Immature natural killer cell (primary cell): Measurements from ENCODE around the gene COL23A1. TPM values are rescaled to one million over a fixed set of nuclear protein-coding genes. Genes with fewer than 3 reads are reported as not detected.

Source experiments
- DNase-seq, 3 donors: peaks; one replicate each; pipeline ENCODE4 v3.0.0; 2022; ENCODE audit warnings: mixed read lengths in 1 of 3
- H3K27ac Mint-ChIP-seq, 6 donors: one replicate each; pipeline ENCODE4 v1.8.0; 2020; ENCODE audit warnings: mixed read lengths in 6 of 6, mild to moderate bottlenecking in 5 of 6, inconsistent platforms in 4 of 6, moderate library complexity in 3 of 6
- H3K27me3 Mint-ChIP-seq, 3 donors: one replicate each; pipeline ENCODE4 v1.8.0; 2020 to 2021; ENCODE audit warnings: low read depth in 3 of 3, mild to moderate bottlenecking in 3 of 3, mixed read lengths in 3 of 3, moderate library complexity in 3 of 3, inconsistent platforms in 1 of 3
- H3K36me3 Mint-ChIP-seq, 3 donors: one replicate each; pipeline ENCODE4 v1.8.0; 2020; ENCODE audit warnings: mixed read lengths in 3 of 3, inconsistent platforms in 2 of 3, mild to moderate bottlenecking in 2 of 3
- H3K4me1 Mint-ChIP-seq, 2 donors: one replicate each; pipeline ENCODE4 v1.8.0; 2020; ENCODE audit warnings: inconsistent platforms in 2 of 2, mild to moderate bottlenecking in 2 of 2, mixed read lengths in 2 of 2, moderate library complexity in 1 of 2
- H3K4me3 Mint-ChIP-seq, 5 donors: one replicate each; pipeline ENCODE4 v1.8.0; 2020; ENCODE audit warnings: mild to moderate bottlenecking in 5 of 5, mixed read lengths in 5 of 5, inconsistent platforms in 3 of 5, moderate library complexity in 3 of 5
- H3K9me3 Mint-ChIP-seq, 6 donors: one replicate each; pipeline ENCODE4 v1.8.0; 2020; ENCODE audit warnings: mild to moderate bottlenecking in 6 of 6, mixed read lengths in 6 of 6, inconsistent platforms in 4 of 6, moderate library complexity in 3 of 6
- polyA plus RNA-seq, 3 donors: library from polyadenylated mRNA; unstranded; fragments of 300-500 nt; fragmentation: Illumina TruSeq; gene quantifications; one replicate each; pipeline ENCODE4 v1.2.3, GENCODE V29; 2021

COL23A1 gene
- polyA plus RNA-seq, 3 donors from 2014 or later, result 0.40 to 0.78 TPM; not detected in 1

DNA sequence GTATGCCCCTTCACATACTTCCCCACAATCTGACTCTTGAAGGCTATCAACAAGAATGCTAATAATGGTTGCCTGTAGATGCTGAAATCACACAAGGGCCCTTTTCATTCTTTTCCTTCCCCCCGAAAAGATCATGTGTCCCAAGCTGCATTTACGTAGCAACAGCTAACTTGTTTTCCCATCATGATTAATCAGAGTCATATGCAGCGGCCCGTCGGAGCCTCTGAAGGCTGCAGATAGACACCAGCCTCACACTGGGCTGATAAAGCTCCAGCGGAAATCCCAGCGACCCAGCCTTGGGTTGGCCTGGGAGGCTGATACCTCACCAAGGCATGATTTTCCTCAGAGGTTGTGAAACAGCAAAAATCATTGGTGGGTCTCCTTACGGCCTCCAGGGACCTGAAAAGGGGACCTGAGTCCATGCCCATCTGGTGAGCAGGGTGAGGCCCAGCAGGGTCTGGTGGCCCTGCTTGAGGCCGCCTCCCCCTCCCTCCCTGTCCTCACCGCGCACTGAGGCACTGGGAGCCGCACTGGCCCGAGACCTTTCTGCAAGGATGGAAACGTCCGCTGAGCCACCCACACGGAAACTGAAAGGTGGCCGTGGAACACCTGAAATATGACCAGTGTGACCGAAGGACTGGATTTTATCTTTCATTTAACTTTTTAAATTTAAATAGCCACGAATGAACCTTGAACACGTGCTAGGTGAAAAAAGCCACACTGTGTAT lies 243.4 kb downstream of the COL23A1 start:
- Mint-ChIP-seq H3K27me3 (peaks cover 0 to 10% (median 3%) of the 10 kb centered on the region in 3 donors), H3K9me3 (no peaks in the 10 kb centered on the region), H3K4me1 (no peaks in the 10 kb centered on the region), H3K36me3 (no peaks in the 10 kb centered on the region), H3K27ac (no peak overlapping the region), H3K4me3 (no peak overlapping the region)
- no peak for DNase-seq

DNA sequence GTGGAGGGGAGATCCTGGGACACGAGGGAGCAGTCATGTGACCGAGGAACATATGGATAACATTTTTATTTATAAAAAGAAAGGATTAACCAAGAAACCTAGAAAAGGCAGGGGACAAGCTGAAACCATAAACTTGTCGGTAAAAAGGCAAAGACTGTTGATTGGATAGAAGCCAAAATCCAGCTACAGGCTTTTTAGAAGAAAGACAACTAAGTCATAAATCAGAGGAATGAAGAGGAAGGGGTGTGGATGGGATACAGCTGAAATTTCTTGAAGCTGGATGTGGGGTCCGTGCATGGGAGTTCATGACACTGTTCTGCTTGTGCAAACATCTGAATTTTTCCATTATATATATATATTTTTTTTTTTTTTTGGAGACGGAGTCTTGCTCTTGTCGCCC lies 246.9 kb downstream of the COL23A1 start:
- Mint-ChIP-seq H3K36me3 (no peaks in the 10 kb centered on the region), H3K27ac (no peak overlapping the region), H3K4me1 (no peaks in the 10 kb centered on the region), H3K9me3 (no peaks in the 10 kb centered on the region), H3K4me3 (no peak overlapping the region), H3K27me3 (peaks cover 0 to 5% (median 4%) of the 10 kb centered on the region in 3 donors)
- DNase-seq, result no peak

- H3K27me3 Mint-ChIP-seq, result peaks cover 0 to 5% (median 4%) of the 10 kb centered on the region in 3 donors
- no peaks in the 10 kb centered on the region for H3K9me3 Mint-ChIP-seq
- H3K27ac Mint-ChIP-seq, result no peak overlapping the region
- H3K4me1 Mint-ChIP-seq, result no peaks in the 10 kb centered on the region
- no peak overlapping the region for H3K4me3 Mint-ChIP-seq
- DNase-seq, result no peak
- H3K36me3 Mint-ChIP-seq, result no peaks in the 10 kb centered on the region
These were observed 248.4 kb downstream of the COL23A1 start for GRCh38 chr5:178341851-178342140.

- Mint-ChIP-seq H3K4me1 (no peaks in the 10 kb centered on the region), H3K36me3 (no peaks in the 10 kb centered on the region), H3K27ac (no peak overlapping the region), H3K27me3 (peaks cover 0 to 4% (median 2%) of the 10 kb centered on the region in 3 donors), H3K9me3 (no peaks in the 10 kb centered on the region), H3K4me3 (no peak overlapping the region)
- DNase-seq, result no peak
These were observed 248.9 kb downstream of the COL23A1 start for GRCh38 chr5:178341091-178341850.

DNA sequence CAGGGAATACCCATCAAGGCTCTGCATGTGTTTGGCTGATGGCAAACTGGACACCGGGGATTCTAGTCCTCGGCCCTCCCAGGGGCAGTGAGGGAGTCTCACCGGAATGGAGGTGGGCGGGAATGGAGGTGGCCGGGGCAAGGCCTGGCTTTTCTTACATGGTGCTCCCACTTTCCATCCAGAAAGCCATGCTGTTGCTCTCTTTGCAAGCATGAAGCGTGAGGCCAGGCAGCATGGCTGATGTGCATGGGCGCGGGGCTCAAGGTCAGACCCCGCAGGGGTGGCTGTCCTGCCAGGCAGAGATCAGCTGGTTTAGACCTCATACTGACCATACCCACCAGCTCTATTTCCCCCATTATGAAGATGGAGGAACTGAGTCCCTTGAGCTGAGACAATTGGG lies 249.6 kb downstream of the COL23A1 start:
- H3K36me3 Mint-ChIP-seq, result no peaks in the 10 kb centered on the region
- H3K9me3 Mint-ChIP-seq, result no peaks in the 10 kb centered on the region
- peaks cover 0 to 4% (median 2%) of the 10 kb centered on the region in 3 donors for H3K27me3 Mint-ChIP-seq
- no peak overlapping the region for H3K4me3 Mint-ChIP-seq
- DNase-seq, result no peak
- H3K4me1 Mint-ChIP-seq, result no peaks in the 10 kb centered on the region
- H3K27ac Mint-ChIP-seq, result no peak overlapping the region

- peaks cover 0 to 4% (median 2%) of the 10 kb centered on the region in 3 donors for H3K27me3 Mint-ChIP-seq
- DNase-seq, result no peak
- H3K4me1 Mint-ChIP-seq, result no peaks in the 10 kb centered on the region
- no peak overlapping the region for H3K27ac Mint-ChIP-seq
- H3K4me3 Mint-ChIP-seq, result no peak overlapping the region
- no peaks in the 10 kb centered on the region for H3K36me3 Mint-ChIP-seq
- no peaks in the 10 kb centered on the region for H3K9me3 Mint-ChIP-seq
These were observed 250.0 kb downstream of the COL23A1 start for GRCh38 chr5:178340187-178340586.

GRCh38 chr5:178339272-178339671 lies 250.9 kb downstream of the COL23A1 start:
- DNase-seq, result no peak
- Mint-ChIP-seq H3K4me1 (no peaks in the 10 kb centered on the region), H3K36me3 (no peaks in the 10 kb centered on the region), H3K27me3 (peaks cover 0 to 8% (median 2%) of the 10 kb centered on the region in 3 donors), H3K9me3 (no peaks in the 10 kb centered on the region), H3K4me3 (no peak overlapping the region), H3K27ac (no peak overlapping the region)

DNA sequence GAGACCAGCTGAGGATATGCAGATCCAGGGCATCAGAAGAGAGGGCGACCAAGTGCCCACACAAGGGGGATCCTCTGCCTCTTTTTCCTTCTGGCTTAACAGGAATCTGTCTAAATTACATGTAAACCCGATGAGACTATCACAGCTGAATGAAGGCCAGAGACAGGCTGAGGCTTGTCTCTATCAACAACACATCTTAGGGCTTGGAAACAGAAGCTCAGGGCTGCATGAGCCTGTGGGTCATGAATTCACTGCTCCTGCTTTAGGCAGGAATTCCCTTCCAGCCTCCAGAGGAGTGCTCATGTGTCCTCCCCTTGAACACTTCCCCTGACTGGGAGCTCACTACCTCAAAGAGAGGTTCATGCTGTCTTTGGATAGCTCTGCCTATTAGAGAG lies 251.4 kb downstream of the COL23A1 start:
- no peaks in the 10 kb centered on the region for H3K36me3 Mint-ChIP-seq
- no peaks in the 10 kb centered on the region for H3K4me1 Mint-ChIP-seq
- H3K27ac Mint-ChIP-seq, result no peak overlapping the region
- DNase-seq, result no peak
- no peaks in the 10 kb centered on the region for H3K9me3 Mint-ChIP-seq
- peaks cover 0 to 8% (median 2%) of the 10 kb centered on the region in 3 donors for H3K27me3 Mint-ChIP-seq
- H3K4me3 Mint-ChIP-seq, result no peak overlapping the region

DNA sequence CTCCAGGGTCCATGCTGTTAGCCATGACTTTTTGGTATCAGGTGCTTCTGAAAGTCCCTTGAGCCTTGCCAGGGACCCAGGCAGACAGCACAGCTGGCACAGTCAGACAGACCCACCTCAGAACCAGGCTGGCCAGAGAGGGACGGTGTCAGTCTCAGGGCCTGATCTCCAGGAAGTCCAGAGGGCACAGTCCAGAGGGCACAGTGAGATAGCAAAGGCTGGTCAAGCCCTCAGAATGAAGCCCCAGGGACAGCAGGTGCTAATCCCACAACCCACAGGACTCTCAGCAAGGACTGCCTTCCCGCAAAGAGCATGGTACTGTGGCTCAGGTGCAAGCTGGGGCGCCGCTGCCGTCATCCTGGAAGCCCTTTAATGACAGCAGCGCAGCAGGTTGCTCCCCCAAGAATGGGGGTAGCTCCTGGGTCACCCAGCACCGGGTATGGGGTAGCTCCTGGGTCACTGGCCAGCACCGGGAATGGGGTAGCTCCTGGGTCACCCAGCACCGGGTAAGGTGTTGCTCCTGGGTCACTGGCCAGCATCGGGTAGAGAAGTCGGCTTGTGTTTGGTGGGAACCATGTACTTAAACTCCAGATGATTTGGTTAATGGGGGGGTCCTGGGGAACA lies 252.0 kb downstream of the COL23A1 start:
- peaks cover 0 to 8% (median 2%) of the 10 kb centered on the region in 3 donors for H3K27me3 Mint-ChIP-seq
- no peak overlapping the region for H3K27ac Mint-ChIP-seq
- H3K4me3 Mint-ChIP-seq, result no peak overlapping the region
- no peaks in the 10 kb centered on the region for H3K4me1 Mint-ChIP-seq
- H3K36me3 Mint-ChIP-seq, result no peaks in the 10 kb centered on the region
- no peak for DNase-seq
- no peaks in the 10 kb centered on the region for H3K9me3 Mint-ChIP-seq

DNA sequence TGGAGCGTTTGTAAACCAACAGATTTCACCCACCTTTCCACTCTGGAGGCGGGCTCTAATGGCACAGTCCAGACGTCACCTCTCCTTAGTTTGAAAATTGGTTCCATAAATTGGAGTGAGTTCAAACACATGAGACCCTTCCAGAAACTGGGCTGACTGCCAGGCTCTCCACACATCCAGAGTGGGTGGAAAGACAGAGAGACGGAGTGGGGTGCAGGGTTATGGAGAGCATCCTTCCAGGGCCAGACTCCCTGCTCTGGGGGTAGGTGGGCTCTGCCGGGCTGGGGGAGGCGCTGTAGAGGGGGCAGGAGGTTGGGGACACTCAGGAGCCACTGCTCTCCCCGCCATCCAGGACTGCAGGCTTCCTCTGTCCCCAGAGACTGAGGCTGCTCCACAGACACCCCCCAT lies 252.9 kb downstream of the COL23A1 start:
- Mint-ChIP-seq H3K4me1 (no peaks in the 10 kb centered on the region), H3K27me3 (peaks cover 0 to 8% (median 0%) of the 10 kb centered on the region in 3 donors), H3K27ac (no peak overlapping the region), H3K9me3 (no peaks in the 10 kb centered on the region), H3K36me3 (no peaks in the 10 kb centered on the region), H3K4me3 (no peak overlapping the region)
- no peak for DNase-seq

DNA sequence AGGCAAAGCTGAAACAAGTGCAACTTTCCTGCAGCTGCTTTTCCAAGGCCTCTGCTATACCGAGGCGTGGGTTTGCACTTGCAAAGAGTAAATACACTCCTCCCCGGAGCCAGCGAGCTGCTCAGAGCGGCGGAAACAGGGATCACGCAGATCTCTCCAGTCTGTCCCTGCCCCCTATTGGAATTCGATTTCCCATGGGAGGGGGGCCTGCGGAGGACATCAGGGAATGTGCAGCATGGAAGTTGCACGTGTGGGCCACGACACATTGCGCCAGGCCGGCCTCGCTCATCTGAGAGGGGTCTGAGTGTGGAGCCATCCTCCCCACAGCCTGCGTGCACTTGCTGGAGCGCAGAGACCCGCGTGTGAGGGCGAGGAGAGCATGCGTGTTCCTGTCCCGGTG lies 253.3 kb downstream of the COL23A1 start:
- no peaks in the 10 kb centered on the region for H3K9me3 Mint-ChIP-seq
- H3K36me3 Mint-ChIP-seq, result no peaks in the 10 kb centered on the region
- H3K4me3 Mint-ChIP-seq, result no peak overlapping the region
- H3K4me1 Mint-ChIP-seq, result no peaks in the 10 kb centered on the region
- H3K27me3 Mint-ChIP-seq, result peaks cover 0 to 7% (median 0%) of the 10 kb centered on the region in 3 donors
- no peak for DNase-seq
- H3K27ac Mint-ChIP-seq, result no peak overlapping the region

DNA sequence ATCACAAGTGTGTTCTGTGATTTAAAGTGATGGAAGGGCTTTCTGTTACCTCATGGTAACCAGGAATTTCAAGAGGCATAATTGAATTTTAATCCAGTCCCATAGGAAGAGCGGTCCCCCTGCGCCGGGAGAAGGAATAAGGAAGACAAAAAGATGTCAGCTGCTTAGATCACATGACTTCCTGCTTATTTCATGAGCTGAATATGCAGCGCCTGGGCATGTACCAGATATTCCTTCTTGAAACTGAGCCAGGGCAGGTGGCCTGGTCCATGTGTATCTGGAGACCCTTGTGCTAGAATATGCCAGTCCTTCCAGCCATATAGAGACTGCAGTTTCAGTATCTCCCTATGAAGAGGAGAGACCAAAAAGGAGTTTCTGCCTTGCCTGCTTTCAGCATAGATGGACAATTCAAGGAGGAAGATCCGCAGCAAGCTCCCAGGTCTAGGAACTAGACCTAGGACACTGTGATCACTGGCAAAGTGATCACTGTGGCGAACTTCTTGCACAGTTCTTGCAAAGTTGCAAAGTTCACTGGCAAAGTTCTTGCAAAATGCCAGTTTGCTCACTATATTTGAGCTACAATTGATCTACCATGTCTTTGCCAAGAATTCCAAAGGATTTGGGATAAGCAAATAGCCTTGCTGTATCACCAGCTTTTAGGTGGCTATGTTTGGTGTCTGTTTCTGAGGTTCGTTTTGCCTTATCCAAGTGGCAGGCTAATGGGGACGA lies 254.7 kb downstream of the COL23A1 start:
- no peaks in the 10 kb centered on the region for H3K9me3 Mint-ChIP-seq
- H3K27me3 Mint-ChIP-seq, result peaks cover 0 to 8% (median 0%) of the 10 kb centered on the region in 3 donors
- no peaks in the 10 kb centered on the region for H3K4me1 Mint-ChIP-seq
- H3K27ac Mint-ChIP-seq, result no peak overlapping the region
- no peak for DNase-seq
- H3K4me3 Mint-ChIP-seq, result no peak overlapping the region
- H3K36me3 Mint-ChIP-seq, result no peaks in the 10 kb centered on the region

GRCh38 chr5:178334861-178335260 lies 255.3 kb downstream of the COL23A1 start:
- H3K27ac Mint-ChIP-seq, result no peak overlapping the region
- H3K4me1 Mint-ChIP-seq, result no peaks in the 10 kb centered on the region
- H3K36me3 Mint-ChIP-seq, result no peaks in the 10 kb centered on the region
- no peak overlapping the region for H3K4me3 Mint-ChIP-seq
- peaks cover 0 to 8% (median 0%) of the 10 kb centered on the region in 3 donors for H3K27me3 Mint-ChIP-seq
- no peaks in the 10 kb centered on the region for H3K9me3 Mint-ChIP-seq
- no peak for DNase-seq
